Activated B cell treated with CpG ODN at 0.5 μM for 24 hours (primary cell): ENCODE data around the gene ADAMTSL1. TPM values are rescaled to one million over a fixed set of nuclear protein-coding genes. Genes with fewer than 3 reads are reported as not detected.

ENCODE experiments used
- ATAC-seq: fragments of 200-7000 bp; cut with Tn5 transposase; one replicate; pipeline ENCODE4 v1.10.0; 2021; ENCODE audit warnings: low read depth, mild to moderate bottlenecking, moderate library complexity
- CTCF ChIA-PET: fragments of 350-600 bp; sonication (Branson Sonifier 250); formaldehyde crosslinking; loops from one replicate; lab custom pipeline; 2021; ENCODE audit warnings: antibody characterized with exemption; lab: Charles Lee
- POLR2A ChIA-PET: fragments of 350-600 bp; sonication (Branson Sonifier 250); formaldehyde crosslinking; loops from one replicate; lab custom pipeline; 2021; ENCODE audit warnings: antibody characterized with exemption; lab: Charles Lee
- DNase-seq: peaks from one replicate; pipeline ENCODE4 v3.0.0; 2022
- H3K27ac Mint-ChIP-seq: one replicate; pipeline ENCODE4 v1.8.0; 2020; ENCODE audit warnings: mixed read lengths
- H3K27me3 Mint-ChIP-seq: one replicate; pipeline ENCODE4 v1.8.0; 2021; ENCODE audit warnings: mixed read lengths
- H3K36me3 Mint-ChIP-seq: one replicate; pipeline ENCODE4 v1.8.0; 2021; ENCODE audit warnings: low read depth, mixed read lengths
- H3K4me1 Mint-ChIP-seq: one replicate; pipeline ENCODE4 v1.8.0; 2021; ENCODE audit warnings: mixed read lengths
- H3K4me3 Mint-ChIP-seq: one replicate; pipeline ENCODE4 v1.8.0; 2020; ENCODE audit warnings: mild to moderate bottlenecking, mixed read lengths
- H3K9me3 Mint-ChIP-seq: one replicate; pipeline ENCODE4 v1.8.0; 2020; ENCODE audit warnings: mixed read lengths
- CTCF ChIP-seq: fragments of 200-600 bp; IDR thresholded peaks from one replicate; pipeline ENCODE4 v1.8.0; 2022; ENCODE audit warnings: antibody characterized with exemption, mild to moderate bottlenecking
- intact Hi-C: fragments of 100-400 bp; cut with micrococcal nuclease; formaldehyde crosslinking; loops from one replicate; pipeline ENCODE4 v1.15.1; 2024
- total RNA-seq: library from RNA; stranded (reverse); gene quantifications from 2 replicates; pipeline ENCODE4 v1.2.3, GENCODE V29; 2022

ADAMTSL1 gene
- total RNA-seq, 1 donor from 2014 or later: not detected

GRCh38 chr9:18638371-18639249, 164.7 kb downstream of the ADAMTSL1 start:
- H3K36me3 Mint-ChIP-seq: no peaks in the 10 kb centered on the region
- POLR2A ChIA-PET: no interaction called here
- no peak overlapping the region for H3K4me3 Mint-ChIP-seq
- no peak overlapping the region for H3K27ac Mint-ChIP-seq
- no peak for TF ChIP-seq CTCF
- CTCF ChIA-PET: no interaction called here
- H3K27me3 Mint-ChIP-seq: no peaks in the 10 kb centered on the region
- intact Hi-C loops: no loop called here
- ATAC-seq (no peak), DNase-seq (no peak)
- no peaks in the 10 kb centered on the region for H3K4me1 Mint-ChIP-seq
- H3K9me3 Mint-ChIP-seq: no peaks in the 10 kb centered on the region

- TF ChIP-seq CTCF: no peak
- intact Hi-C loops: no loop called here
- no peaks in the 10 kb centered on the region for H3K36me3 Mint-ChIP-seq
- H3K4me1 Mint-ChIP-seq: no peaks in the 10 kb centered on the region
- ATAC-seq (no peak), DNase-seq (no peak)
- POLR2A ChIA-PET: no interaction called here
- no peaks in the 10 kb centered on the region for H3K27me3 Mint-ChIP-seq
- no peak overlapping the region for H3K27ac Mint-ChIP-seq
- no peak overlapping the region for H3K4me3 Mint-ChIP-seq
- CTCF ChIA-PET: no interaction called here
- H3K9me3 Mint-ChIP-seq: no peaks in the 10 kb centered on the region
These were observed 166.0 kb downstream of the ADAMTSL1 start for GRCh38 chr9:18639911-18640310.

- no peaks in the 10 kb centered on the region for H3K36me3 Mint-ChIP-seq
- intact Hi-C loops: no loop called here
These were observed 185.1 kb downstream of the ADAMTSL1 start for GRCh38 chr9:18658804-18659705.

GRCh38 chr9:18660001-18660400, 186.0 kb downstream of the ADAMTSL1 start:
- no peaks in the 10 kb centered on the region for H3K27me3 Mint-ChIP-seq
- H3K36me3 Mint-ChIP-seq: no peaks in the 10 kb centered on the region
- ATAC-seq (no peak), DNase-seq (no peak)
- intact Hi-C loops: no loop called here
- H3K4me3 Mint-ChIP-seq: no peak overlapping the region
- no peak overlapping the region for H3K27ac Mint-ChIP-seq
- no peak for TF ChIP-seq CTCF
- H3K9me3 Mint-ChIP-seq: peaks cover 2% of the 10 kb centered on the region
- POLR2A ChIA-PET: no interaction called here
- H3K4me1 Mint-ChIP-seq: no peaks in the 10 kb centered on the region
- CTCF ChIA-PET: no interaction called here

More at GRCh38 chr9:18658804-18659705, 185.1 kb downstream of the ADAMTSL1 start:
- Mint-ChIP-seq H3K4me1 (no peaks in the 10 kb centered on the region), H3K27ac (no peak overlapping the region), H3K4me3 (no peak overlapping the region), H3K27me3 (no peaks in the 10 kb centered on the region), H3K9me3 (peaks cover 2% of the 10 kb centered on the region)
- ATAC-seq: no peak
- TF ChIP-seq CTCF: no peak
- no peak for DNase-seq
- POLR2A ChIA-PET: no interaction called here
- CTCF ChIA-PET: no interaction called here

- ATAC-seq (no peak), DNase-seq (no peak)
- no peak for TF ChIP-seq CTCF
- Mint-ChIP-seq H3K27ac (no peak overlapping the region), H3K4me3 (no peak overlapping the region), H3K36me3 (no peaks in the 10 kb centered on the region), H3K27me3 (no peaks in the 10 kb centered on the region), H3K9me3 (peaks cover 2% of the 10 kb centered on the region), H3K4me1 (no peaks in the 10 kb centered on the region)
- intact Hi-C loops: no loop called here
- CTCF ChIA-PET: no interaction called here
- POLR2A ChIA-PET: no interaction called here
These were observed 188.4 kb downstream of the ADAMTSL1 start for GRCh38 chr9:18662320-18662719.
